GM18508 (cell line): ENCODE results near the gene CTU1.

Experiments used
- ATAC-seq: cut with Tn5 transposase; IDR thresholded peaks from one replicate; pipeline ENCODE4 v1.9.1; 2021; ENCODE audit warnings: moderate number of reproducible peaks; ENCODE audit not compliant: insufficient read depth, unreplicated experiment

Gene CTU1

GRCh38 chr19:51135004-51135403 lies 26.8 kb upstream of the CTU1 start:
- ATAC-seq: no peak

GRCh38 chr19:51131780-51132680 lies 23.8 kb upstream of the CTU1 start:
- ATAC-seq: no peak

- no peak for ATAC-seq
Observed at GRCh38 chr19:51129716-51130115, 21.5 kb upstream of the CTU1 start.

GRCh38 chr19:51128227-51128626 lies 20.0 kb upstream of the CTU1 start:
- no peak for ATAC-seq

- ATAC-seq: no peak
Observed at GRCh38 chr19:51127755-51128154, 19.5 kb upstream of the CTU1 start.

- ATAC-seq: no peak
Observed at GRCh38 chr19:51127032-51127431, 18.8 kb upstream of the CTU1 start.

- ATAC-seq: no peak
Observed at GRCh38 chr19:51125421-51126075, 17.3 kb upstream of the CTU1 start.

GRCh38 chr19:51124729-51125128 lies 16.5 kb upstream of the CTU1 start, which contains the start of gene SIGLEC9:
TSS of gene SIGLEC9 (plus strand) at chr19:51124906. CDS start at chr19:51124975, 69 bp downstream.
- no peak for ATAC-seq

- ATAC-seq: no peak
Observed at GRCh38 chr19:51124216-51124615, 16.0 kb upstream of the CTU1 start.

- no peak for ATAC-seq
Observed at GRCh38 chr19:51123802-51124201, 15.6 kb upstream of the CTU1 start.

GRCh38 chr19:51123381-51123800 lies 15.2 kb upstream of the CTU1 start:
- no peak for ATAC-seq

GRCh38 chr19:51122112-51122981 lies 14.1 kb upstream of the CTU1 start:
- no peak for ATAC-seq

- ATAC-seq: no peak
Observed at GRCh38 chr19:51121257-51121656, 13.0 kb upstream of the CTU1 start.

- ATAC-seq: no peak
Observed at GRCh38 chr19:51120160-51120559, 12.0 kb upstream of the CTU1 start.

- ATAC-seq: no peak
Observed at GRCh38 chr19:51119611-51120010, 11.4 kb upstream of the CTU1 start.

- ATAC-seq: no peak
Observed at GRCh38 chr19:51119101-51119500, 10.9 kb upstream of the CTU1 start.

GRCh38 chr19:51116736-51117286 lies 8.6 kb upstream of the CTU1 start:
- ATAC-seq: no peak

GRCh38 chr19:51114087-51114729 lies 6.0 kb upstream of the CTU1 start:
- ATAC-seq: no peak

GRCh38 chr19:51111606-51112005 lies 3.4 kb upstream of the CTU1 start:
- no peak for ATAC-seq

- ATAC-seq: no peak
Observed at GRCh38 chr19:51110666-51110971, 2.4 kb upstream of the CTU1 start.
